Endodermal cell (in vitro differentiated cells): Measurements from ENCODE around the gene ALOX15B. TPM values are rescaled to one million over a fixed set of nuclear protein-coding genes. Genes with fewer than 3 reads are reported as not detected.
A peak's percentile ranks its signal among the peaks of the same experiment; 100 is the strongest.

Experiments
- DNase-seq: peaks from one replicate; pipeline ENCODE4 v3.0.0-alpha.2; 2017
- H3K27ac ChIP-seq: 2 replicates; pipeline ENCODE4 v1.5.1; 2013; ENCODE audit warnings: mild to moderate bottlenecking, low read depth, low read length, moderate library complexity
- H3K27me3 ChIP-seq: 2 replicates; pipeline ENCODE4 v1.6.1; 2013; ENCODE audit warnings: mild to moderate bottlenecking, low read length, moderate library complexity; ENCODE audit not compliant: insufficient read depth, control insufficient read depth, poor library complexity, severe bottlenecking
- H3K36me3 ChIP-seq: 2 replicates; pipeline ENCODE4 v1.7.0; 2013; ENCODE audit warnings: mild to moderate bottlenecking, low read length, moderate library complexity; ENCODE audit not compliant: control insufficient read depth, insufficient read depth
- H3K4me1 ChIP-seq: one replicate; pipeline ENCODE4 v1.7.0; 2013; ENCODE audit warnings: low read length; ENCODE audit not compliant: control insufficient read depth, insufficient read depth
- H3K4me3 ChIP-seq: 2 replicates; pipeline ENCODE4 v1.5.1; 2013; ENCODE audit warnings: mild to moderate bottlenecking, low read length, moderate library complexity
- H3K9ac ChIP-seq: 2 replicates; pipeline ENCODE4 v1.6.1; 2013; ENCODE audit warnings: mild to moderate bottlenecking, low read length, moderate library complexity; ENCODE audit not compliant: poor library complexity, severe bottlenecking; ENCODE audit errors: extremely low read depth
- H3K9me3 ChIP-seq: 2 replicates; pipeline ENCODE4 v1.6.1; 2013; ENCODE audit warnings: mild to moderate bottlenecking, low read length, moderate library complexity; ENCODE audit not compliant: control insufficient read depth
- H3K27ac Mint-ChIP-seq: 2 replicates; pipeline ENCODE4 v1.8.0; 2020; ENCODE audit warnings: mixed read lengths
- H3K27me3 Mint-ChIP-seq: 2 replicates; pipeline ENCODE4 v1.8.0; 2021; ENCODE audit warnings: mild to moderate bottlenecking, mixed read lengths; ENCODE audit not compliant: insufficient read depth
- H3K36me3 Mint-ChIP-seq: 2 replicates; pipeline ENCODE4 v1.8.0; 2020; ENCODE audit warnings: low read depth, mixed read lengths
- H3K4me1 Mint-ChIP-seq: 2 replicates; pipeline ENCODE4 v1.8.0; 2020; ENCODE audit warnings: mixed read lengths
- H3K4me3 Mint-ChIP-seq: 2 replicates; pipeline ENCODE4 v1.8.0; 2020; ENCODE audit warnings: mild to moderate bottlenecking, moderate library complexity, mixed read lengths
- H3K9me3 Mint-ChIP-seq: 2 replicates; pipeline ENCODE4 v1.8.0; 2020; ENCODE audit warnings: mild to moderate bottlenecking, mixed read lengths
- CTCF ChIP-seq: fragments of 200-600 bp; sonication (generic); conservative IDR thresholded peaks from 2 replicates; pipeline ENCODE4 v1.5.0; 2021; ENCODE audit warnings: antibody characterized with exemption, mild to moderate bottlenecking
- WGBS, 2 experiments: methylation state at CpG; one replicate each; pipeline versions ENCODE4 v1.1.5 to v1.1.7; 2013; ENCODE audit warnings: missing lambda C conversion rate in 2 of 2, mixed read lengths in 1 of 2; ENCODE audit not compliant: insufficient coverage in 1 of 2, insufficient read length in 1 of 2; 5-methylcytosine and 5-hydroxymethylcytosine counted together
- total RNA-seq, 2 donors: library from RNA; stranded (reverse); fragmentation: NEBNext Ultra II Directional in 1 of 2; extraction: Animal tissue kit (Norgen Biotek cat#: 25700) in 1 of 2; gene quantifications; 2 replicates in 1 of 2; 3 replicates in 1 of 2; pipeline ENCODE4 v1.2.1, GENCODE V29; 2021

Gene ALOX15B
- total RNA-seq, 2 donors from 2014 or later: not detected

GRCh38 chr17:8069587-8069860 lies 30.7 kb downstream of the ALOX15B start:
- DNase-seq: no peak
- no peak overlapping the region for H3K9ac ChIP-seq
- H3K36me3 ChIP-seq: no peaks in the 10 kb centered on the region
- peaks cover 50% of the 10 kb centered on the region for H3K27me3 ChIP-seq
- no peak overlapping the region for H3K4me3 ChIP-seq
- H3K36me3 Mint-ChIP-seq: no peaks in the 10 kb centered on the region
- peak overlapping the region; percentile 76 for H3K27ac Mint-ChIP-seq
- H3K4me1 Mint-ChIP-seq: peaks cover 48% of the 10 kb centered on the region
- no peak overlapping the region for H3K27ac ChIP-seq
- no peaks in the 10 kb centered on the region for H3K9me3 ChIP-seq
- no peak overlapping the region for H3K4me3 Mint-ChIP-seq
- 83 to 100% methylated on average over 2 to 3 of the region's 3 CpGs for WGBS, 2 experiments
- H3K9me3 Mint-ChIP-seq: no peaks in the 10 kb centered on the region
- TF ChIP-seq CTCF: no peak
- H3K27me3 Mint-ChIP-seq: peaks cover 43% of the 10 kb centered on the region
- H3K4me1 ChIP-seq: peaks cover 12% of the 10 kb centered on the region

GRCh38 chr17:8071496-8071895 lies 32.6 kb downstream of the ALOX15B start:
- Mint-ChIP-seq H3K9me3 (no peaks in the 10 kb centered on the region), H3K4me1 (peaks cover 48% of the 10 kb centered on the region), H3K27ac (no peak overlapping the region), H3K4me3 (peak overlapping the region; percentile 48), H3K36me3 (no peaks in the 10 kb centered on the region), H3K27me3 (peaks cover 63% of the 10 kb centered on the region)
- peaks cover 12% of the 10 kb centered on the region for H3K4me1 ChIP-seq
- no peak overlapping the region for H3K4me3 ChIP-seq
- H3K27me3 ChIP-seq: peaks cover 69% of the 10 kb centered on the region
- H3K36me3 ChIP-seq: no peaks in the 10 kb centered on the region
- no peaks in the 10 kb centered on the region for H3K9me3 ChIP-seq
- TF ChIP-seq CTCF: no peak
- H3K27ac ChIP-seq: no peak overlapping the region
- H3K9ac ChIP-seq: no peak overlapping the region
- 60 to 86% methylated on average over 2 to 12 of the region's 12 CpGs for WGBS, 2 experiments
- no peak for DNase-seq

- peaks cover 72% of the 10 kb centered on the region for H3K27me3 ChIP-seq
These were observed 33.5 kb downstream of the ALOX15B start for GRCh38 chr17:8072341-8072728.

More at GRCh38 chr17:8072341-8072728, 33.5 kb downstream of the ALOX15B start:
- no peaks in the 10 kb centered on the region for H3K36me3 Mint-ChIP-seq
- H3K9ac ChIP-seq: no peak overlapping the region
- no peak overlapping the region for H3K27ac ChIP-seq
- DNase-seq: peak; percentile 74
- H3K4me3 Mint-ChIP-seq: peak overlapping the region; percentile 48
- no peaks in the 10 kb centered on the region for H3K9me3 ChIP-seq
- no peak overlapping the region for H3K27ac Mint-ChIP-seq
- H3K9me3 Mint-ChIP-seq: no peaks in the 10 kb centered on the region
- H3K27me3 Mint-ChIP-seq: peaks cover 71% of the 10 kb centered on the region
- H3K36me3 ChIP-seq: no peaks in the 10 kb centered on the region
- WGBS, 2 experiments: 7 to 23% methylated on average over 9 to 28 of the region's 28 CpGs
- peaks cover 48% of the 10 kb centered on the region for H3K4me1 Mint-ChIP-seq
- no peak overlapping the region for H3K4me3 ChIP-seq
- no peak for TF ChIP-seq CTCF
- peaks cover 12% of the 10 kb centered on the region for H3K4me1 ChIP-seq
